GM12892 (cell line): Measurements from ENCODE around the gene HTR4.

ENCODE experiments used
- POLR2A ChIP-seq: IDR thresholded peaks from 2 replicates; pipeline ENCODE4 v1.6.1; 2011; ENCODE audit warnings: low read depth, low read length, control low read depth
- POLR2AphosphoS5 ChIP-seq: IDR thresholded peaks from 2 replicates; pipeline ENCODE4 v1.6.1; 2011; ENCODE audit warnings: low read depth, low read length, control low read depth
- TAF1 ChIP-seq: IDR thresholded peaks from 2 replicates; pipeline ENCODE4 v1.6.1; 2011; ENCODE audit warnings: low read depth, mild to moderate bottlenecking, control low read depth, low read length, borderline replicate concordance

DNA sequence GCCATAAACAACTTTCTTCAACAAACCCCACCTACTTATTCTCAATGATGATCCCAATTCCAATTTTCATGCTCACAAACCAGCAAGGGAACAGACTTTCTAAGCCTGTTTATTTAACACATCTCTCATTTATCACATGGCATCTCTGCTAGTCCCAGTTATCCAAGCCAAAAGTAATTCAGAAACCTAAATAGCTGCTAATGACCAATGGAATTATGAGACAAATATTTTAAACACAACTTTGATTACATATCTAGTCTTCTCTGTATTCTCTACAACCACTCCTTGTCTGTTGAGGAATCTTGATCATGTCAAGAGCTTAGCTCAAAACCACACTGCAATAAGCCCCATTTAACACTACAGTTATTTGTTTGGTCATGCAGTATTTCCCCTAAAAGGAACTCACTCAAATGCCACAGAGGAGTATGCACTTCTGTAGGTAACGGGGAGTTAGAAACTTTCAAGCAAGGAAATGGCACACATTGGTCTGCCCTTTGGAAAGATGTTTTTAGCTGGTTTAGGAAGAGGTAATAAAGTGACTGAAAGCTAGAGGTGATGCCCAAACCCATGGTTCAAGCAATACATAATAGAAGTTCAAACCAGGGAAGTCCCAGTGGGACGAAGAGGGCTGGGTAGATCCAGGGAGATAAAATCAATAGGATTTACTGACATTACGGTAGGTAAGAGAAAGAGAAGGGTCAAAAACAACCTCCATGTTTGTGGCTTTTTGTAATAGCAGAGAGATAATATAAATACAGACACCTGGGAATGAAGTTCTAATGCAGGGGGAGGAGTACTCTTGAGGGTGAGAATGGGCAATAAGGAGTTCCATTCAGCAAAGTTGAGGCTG is 42.1 kb upstream of the HTR4 start:
- TF ChIP-seq POLR2AphosphoS5 (no peak), POLR2A (no peak), TAF1 (no peak)
